ENCODE results near the gene MGMT. TPM values are rescaled to one million over a fixed set of nuclear protein-coding genes. Genes with fewer than 3 reads are reported as not detected.

The MGMT gene
- total and polyA plus RNA-seq, 7 donors = 4.2 to 13.3 (median 7.5) TPM

- ATAC-seq (no peak), DNase-seq (no peak)
- Histone ChIP-seq H3K4me3 (no peak overlapping the region), H3K27me3 (ENCODE audit: insufficient read depth in 3 of 3, low read length in 2 of 3) (no peaks in the 10 kb centered on the region), H3K27ac (no peak overlapping the region), H3K9me3 (no peaks in the 10 kb centered on the region), H3K4me1 (no peaks in the 10 kb centered on the region), H3K36me3 (ENCODE audit: insufficient read depth in 1 of 2, low read depth in 1 of 2) (no peaks in the 10 kb centered on the region)
- WGBS, 3 donors = 69 to 82% (median 78%) methylated on average over 9 of the region's 9 CpGs
- intact Hi-C loops (cut with DNase I) = no loop called here
- TF ChIP-seq, protein P1, sequence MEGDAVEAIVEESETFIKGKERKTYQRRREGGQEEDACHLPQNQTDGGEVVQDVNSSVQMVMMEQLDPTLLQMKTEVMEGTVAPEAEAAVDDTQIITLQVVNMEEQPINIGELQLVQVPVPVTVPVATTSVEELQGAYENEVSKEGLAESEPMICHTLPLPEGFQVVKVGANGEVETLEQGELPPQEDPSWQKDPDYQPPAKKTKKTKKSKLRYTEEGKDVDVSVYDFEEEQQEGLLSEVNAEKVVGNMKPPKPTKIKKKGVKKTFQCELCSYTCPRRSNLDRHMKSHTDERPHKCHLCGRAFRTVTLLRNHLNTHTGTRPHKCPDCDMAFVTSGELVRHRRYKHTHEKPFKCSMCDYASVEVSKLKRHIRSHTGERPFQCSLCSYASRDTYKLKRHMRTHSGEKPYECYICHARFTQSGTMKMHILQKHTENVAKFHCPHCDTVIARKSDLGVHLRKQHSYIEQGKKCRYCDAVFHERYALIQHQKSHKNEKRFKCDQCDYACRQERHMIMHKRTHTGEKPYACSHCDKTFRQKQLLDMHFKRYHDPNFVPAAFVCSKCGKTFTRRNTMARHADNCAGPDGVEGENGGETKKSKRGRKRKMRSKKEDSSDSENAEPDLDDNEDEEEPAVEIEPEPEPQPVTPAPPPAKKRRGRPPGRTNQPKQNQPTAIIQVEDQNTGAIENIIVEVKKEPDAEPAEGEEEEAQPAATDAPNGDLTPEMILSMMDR (IDR thresholded peaks at IDR 0.05) = no peak
These were observed 155.7 kb downstream of the MGMT start for GRCh38 chr10:129622736-129623135.

GRCh38 chr10:129624526-129624925 is 157.5 kb downstream of the MGMT start:
- Histone ChIP-seq H3K27ac (no peak overlapping the region), H3K36me3 (ENCODE audit: insufficient read depth in 1 of 2, low read depth in 1 of 2) (no peaks in the 10 kb centered on the region), H3K27me3 (ENCODE audit: insufficient read depth in 3 of 3, low read length in 2 of 3) (no peaks in the 10 kb centered on the region), H3K9me3 (no peaks in the 10 kb centered on the region), H3K4me3 (no peak overlapping the region), H3K4me1 (no peaks in the 10 kb centered on the region)
- ATAC-seq = no peak
- TF ChIP-seq, protein P1 (IDR thresholded peaks at IDR 0.05) = no peak
- 96% methylated on average over 11 of the region's 11 CpGs for WGBS, 3 donors
- intact Hi-C loops (cut with DNase I) = no loop called here
- DNase-seq = no peak

GRCh38 chr10:129626309-129626708 is 159.3 kb downstream of the MGMT start:
- DNase-seq (no peak), ATAC-seq (no peak)
- Histone ChIP-seq H3K9me3 (no peaks in the 10 kb centered on the region), H3K36me3 (ENCODE audit: insufficient read depth in 1 of 2, low read depth in 1 of 2) (no peaks in the 10 kb centered on the region), H3K27ac (no peak overlapping the region), H3K4me3 (no peak overlapping the region), H3K27me3 (ENCODE audit: insufficient read depth in 3 of 3, low read length in 2 of 3) (no peaks in the 10 kb centered on the region), H3K4me1 (no peaks in the 10 kb centered on the region)
- TF ChIP-seq, protein P1 (IDR thresholded peaks at IDR 0.05) = no peak
- 77 to 85% (median 78%) methylated on average over 15 of the region's 15 CpGs for WGBS, 3 donors
- intact Hi-C loops (cut with DNase I) = no loop called here

DNA sequence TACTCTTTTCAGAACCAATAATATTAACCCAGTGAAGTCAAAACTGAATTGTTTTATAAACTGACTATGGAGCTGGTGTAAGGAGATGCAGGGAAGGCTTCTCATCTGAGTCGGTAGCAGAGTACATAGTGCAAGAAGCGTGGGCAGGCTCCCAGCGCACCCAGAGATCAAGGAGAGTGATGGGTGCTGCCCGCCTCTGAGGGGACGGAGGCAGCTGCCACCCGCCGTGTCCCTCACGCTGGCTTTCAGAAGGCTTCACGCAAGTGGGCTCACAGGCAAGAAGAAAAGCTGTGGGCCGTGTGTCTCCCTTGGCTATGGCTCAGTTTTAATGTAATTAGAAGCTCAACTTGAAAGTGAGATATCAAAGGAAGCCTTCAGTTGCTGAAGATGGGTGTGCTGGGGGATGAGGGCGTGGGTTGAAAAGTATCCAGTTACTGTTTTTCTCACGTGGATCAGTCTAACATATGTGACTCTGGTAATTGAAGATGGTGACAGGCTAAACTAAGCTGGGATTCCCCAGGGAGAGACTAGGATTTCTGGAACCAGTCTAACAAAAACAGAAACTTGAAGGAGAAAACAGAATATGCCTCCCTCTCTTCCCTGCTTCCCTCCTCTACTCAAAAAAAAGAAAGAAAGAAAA is 159.9 kb downstream of the MGMT start:
- H3K4me3 ChIP-seq = no peak overlapping the region
- no peaks in the 10 kb centered on the region for H3K4me1 ChIP-seq
- no peak for DNase-seq
- H3K36me3 ChIP-seq (ENCODE audit: insufficient read depth in 1 of 2, low read depth in 1 of 2) = no peaks in the 10 kb centered on the region
- no peak for ATAC-seq
- WGBS, 3 donors = 57 to 64% (median 61%) methylated on average over 12 of the region's 12 CpGs
- peak overlapping the region; percentile 4 for H3K27ac ChIP-seq
- TF ChIP-seq, protein P1 (IDR thresholded peaks at IDR 0.05) = no peak
- no peaks in the 10 kb centered on the region for H3K27me3 ChIP-seq (ENCODE audit: insufficient read depth in 3 of 3, low read length in 2 of 3)
- no peaks in the 10 kb centered on the region for H3K9me3 ChIP-seq
- intact Hi-C loops (cut with DNase I) = no loop called here

- WGBS, 3 donors = 49 to 52% (median 50%) methylated on average over 8 of the region's 8 CpGs
- no peak overlapping the region for H3K4me3 ChIP-seq
- ATAC-seq (no peak), DNase-seq (no peak)
- intact Hi-C loops (cut with DNase I) = no loop called here
- no peaks in the 10 kb centered on the region for H3K27me3 ChIP-seq (ENCODE audit: insufficient read depth in 3 of 3, low read length in 2 of 3)
- TF ChIP-seq, protein P1 (IDR thresholded peaks at IDR 0.05) = no peak
- no peaks in the 10 kb centered on the region for H3K9me3 ChIP-seq
- H3K27ac ChIP-seq = peak overlapping the region; percentile 4
- H3K36me3 ChIP-seq (ENCODE audit: insufficient read depth in 1 of 2, low read depth in 1 of 2) = no peaks in the 10 kb centered on the region
- H3K4me1 ChIP-seq = no peaks in the 10 kb centered on the region
These were observed 160.4 kb downstream of the MGMT start for GRCh38 chr10:129627442-129627841.
